GM12874 (cell line): ENCODE measurements around the gene RFX7.

Experiments used
- CTCF ChIP-seq: IDR thresholded peaks from 2 replicates; pipeline ENCODE4 v1.5.1; 2011; ENCODE audit warnings: low read depth, mild to moderate bottlenecking, control low read depth, low read length, moderate library complexity; ENCODE audit not compliant: insufficient read depth

The RFX7 gene

DNA sequence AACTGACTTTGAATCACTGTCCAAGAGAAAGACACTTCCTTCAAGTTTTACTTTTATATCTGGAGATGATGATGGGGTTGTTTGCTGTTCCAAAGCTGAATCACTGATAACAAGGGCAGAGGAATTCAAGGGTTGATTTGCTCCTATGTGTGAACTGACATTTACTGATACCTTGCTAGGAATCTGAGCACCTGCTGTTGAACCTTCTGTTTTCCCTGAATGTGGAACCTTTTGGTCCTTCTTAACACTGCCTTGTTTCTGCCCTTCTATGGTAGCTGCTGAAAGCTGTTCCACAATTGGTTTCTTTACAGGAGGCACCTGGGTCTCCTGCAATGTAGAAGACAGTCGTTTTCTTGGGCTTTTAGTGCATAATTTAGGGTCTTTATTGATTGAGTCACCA lies 148.3 kb downstream of the RFX7 start:
- TF ChIP-seq CTCF = no peak

- no peak for TF ChIP-seq CTCF
These were observed 149.5 kb downstream of the RFX7 start for GRCh38 chr15:56094171-56094570.

GRCh38 chr15:56088389-56088788 lies 155.3 kb downstream of the RFX7 start:
- no peak for TF ChIP-seq CTCF

DNA sequence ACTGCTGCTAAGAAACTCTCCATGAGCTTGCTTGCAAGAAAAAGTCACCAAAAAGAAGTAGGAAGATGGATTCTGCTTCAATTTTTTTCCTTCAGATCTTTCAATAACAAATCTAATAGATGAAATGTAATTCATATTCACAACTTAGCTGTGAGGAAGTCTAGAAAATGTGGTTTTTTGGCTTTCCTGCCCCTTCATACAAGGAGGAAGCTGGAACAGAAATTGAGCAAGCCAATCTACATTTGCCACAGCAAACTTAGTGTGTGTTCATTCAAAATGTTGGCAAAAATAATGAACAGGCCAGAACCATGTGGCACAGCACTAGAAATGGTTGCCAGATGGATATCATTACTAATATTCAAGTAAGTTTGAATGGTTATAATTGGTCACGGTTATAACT lies 157.1 kb downstream of the RFX7 start:
- no peak for TF ChIP-seq CTCF

- no peak for TF ChIP-seq CTCF
These were observed 161.4 kb downstream of the RFX7 start for GRCh38 chr15:56082263-56082761.

DNA sequence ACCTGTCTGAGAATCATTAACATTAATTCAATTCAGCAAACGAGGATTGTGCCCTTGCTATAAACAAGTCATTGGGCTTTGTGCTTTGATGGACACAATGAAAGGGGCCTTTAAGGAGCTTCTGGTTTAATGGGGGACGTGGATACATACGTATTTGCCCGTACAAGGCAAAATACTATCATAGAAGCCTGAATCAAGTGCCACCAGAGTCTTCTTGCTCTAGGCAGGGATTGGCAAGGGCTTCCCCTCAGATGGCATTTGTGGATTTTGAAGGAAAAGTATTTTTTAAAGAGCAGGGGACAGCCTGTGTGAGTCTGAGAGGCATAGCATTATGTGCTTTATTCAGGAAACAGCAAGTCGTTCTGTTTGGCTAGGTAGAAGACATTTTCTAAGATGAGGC lies 166.6 kb downstream of the RFX7 start:
- TF ChIP-seq CTCF = no peak

DNA sequence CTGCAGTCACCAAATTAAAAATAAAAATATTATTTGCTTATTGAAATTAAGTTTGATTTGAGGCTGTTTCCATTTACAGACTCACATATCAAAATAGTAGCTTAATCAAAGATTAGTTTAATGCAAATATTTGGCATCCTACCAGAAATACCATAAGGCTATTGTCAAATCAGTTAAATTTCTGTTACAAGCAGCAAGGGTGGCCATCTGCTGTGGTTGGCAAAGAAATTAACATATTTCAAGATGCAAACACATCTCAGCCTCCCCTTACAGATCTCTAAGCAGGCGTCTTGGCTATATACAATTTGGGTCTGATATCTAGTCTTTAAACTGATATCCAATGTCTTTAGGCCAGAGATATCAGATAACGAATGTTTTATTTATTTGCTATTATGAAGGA lies 167.0 kb downstream of the RFX7 start:
- TF ChIP-seq CTCF = no peak

DNA sequence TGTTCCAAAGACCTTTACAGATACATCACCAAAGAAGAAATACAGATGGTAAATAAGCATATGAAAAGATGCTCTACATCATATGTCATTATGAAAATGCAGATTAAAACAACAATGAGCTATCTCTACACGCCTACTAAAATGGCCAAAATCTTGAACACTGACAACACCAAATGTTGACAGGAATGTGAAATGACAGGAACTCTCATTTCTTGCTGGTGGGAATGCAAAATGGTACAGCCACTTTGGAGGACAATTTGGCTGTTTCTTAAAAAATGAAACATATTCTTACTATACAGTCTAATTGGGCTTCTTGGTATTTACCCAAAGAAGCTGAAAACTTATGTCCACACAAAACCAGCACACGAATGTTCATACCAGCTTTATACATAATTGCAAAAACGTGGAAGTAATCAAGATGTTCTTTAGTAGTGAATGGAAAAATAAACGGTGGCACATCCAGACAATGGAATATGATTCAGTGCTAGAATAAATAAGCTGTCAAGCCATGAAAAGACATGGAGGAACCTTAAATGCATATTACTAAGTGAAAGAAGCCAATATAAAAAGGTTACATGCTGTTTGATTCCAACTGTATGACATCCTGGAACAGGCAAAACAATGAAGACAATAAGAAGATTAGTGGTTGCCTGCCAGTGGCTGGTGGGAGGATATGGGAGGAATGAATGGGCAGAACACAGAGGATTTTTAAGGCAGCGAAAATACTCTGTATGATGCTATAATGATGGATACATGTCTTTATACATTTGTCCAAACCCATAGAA lies 169.0 kb downstream of the RFX7 start:
- TF ChIP-seq CTCF = no peak
